ENCODE results near the gene MUSK.

DNA sequence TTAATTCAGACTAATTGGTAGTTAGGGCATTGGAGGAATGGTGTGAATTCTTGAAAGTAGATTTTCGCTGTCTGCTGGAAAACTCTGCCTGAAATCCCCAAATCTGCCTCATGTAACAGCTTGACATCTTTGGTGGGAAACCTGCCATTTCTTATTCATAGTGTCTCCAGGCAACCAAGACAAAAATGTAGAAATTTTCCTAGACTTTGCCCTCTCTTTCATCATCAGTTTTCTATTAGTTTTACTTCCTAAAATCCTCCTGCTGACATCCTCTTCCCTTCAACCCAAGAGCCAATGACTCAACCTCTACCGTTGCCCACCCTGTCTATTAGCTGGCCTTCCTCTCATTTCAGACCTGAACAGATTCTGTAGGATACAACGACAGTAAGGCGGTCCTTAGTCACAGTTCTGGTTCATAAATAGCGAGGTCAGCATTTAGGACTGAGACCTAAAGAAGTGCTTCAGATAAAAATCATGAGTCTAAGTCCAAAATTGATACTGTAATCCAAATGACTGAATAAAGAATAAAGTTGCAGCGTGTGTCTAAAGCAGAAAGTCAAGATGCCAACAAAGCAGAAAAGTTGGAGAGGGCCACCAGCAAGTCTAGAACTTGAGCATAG lies 133.9 kb downstream of the MUSK start:
- TF ChIP-seq, protein P1, sequence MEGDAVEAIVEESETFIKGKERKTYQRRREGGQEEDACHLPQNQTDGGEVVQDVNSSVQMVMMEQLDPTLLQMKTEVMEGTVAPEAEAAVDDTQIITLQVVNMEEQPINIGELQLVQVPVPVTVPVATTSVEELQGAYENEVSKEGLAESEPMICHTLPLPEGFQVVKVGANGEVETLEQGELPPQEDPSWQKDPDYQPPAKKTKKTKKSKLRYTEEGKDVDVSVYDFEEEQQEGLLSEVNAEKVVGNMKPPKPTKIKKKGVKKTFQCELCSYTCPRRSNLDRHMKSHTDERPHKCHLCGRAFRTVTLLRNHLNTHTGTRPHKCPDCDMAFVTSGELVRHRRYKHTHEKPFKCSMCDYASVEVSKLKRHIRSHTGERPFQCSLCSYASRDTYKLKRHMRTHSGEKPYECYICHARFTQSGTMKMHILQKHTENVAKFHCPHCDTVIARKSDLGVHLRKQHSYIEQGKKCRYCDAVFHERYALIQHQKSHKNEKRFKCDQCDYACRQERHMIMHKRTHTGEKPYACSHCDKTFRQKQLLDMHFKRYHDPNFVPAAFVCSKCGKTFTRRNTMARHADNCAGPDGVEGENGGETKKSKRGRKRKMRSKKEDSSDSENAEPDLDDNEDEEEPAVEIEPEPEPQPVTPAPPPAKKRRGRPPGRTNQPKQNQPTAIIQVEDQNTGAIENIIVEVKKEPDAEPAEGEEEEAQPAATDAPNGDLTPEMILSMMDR (conservative IDR thresholded peaks at IDR 0.05; ENCODE audit: low read depth, low read length), result no peak
- no peak for TF ChIP-seq EZH2 (IDR thresholded peaks at IDR 0.05; ENCODE audit: low read length, unreplicated experiment)

All from PC-3 (cell line).